Tibial nerve (tissue), 4 donors: ENCODE results near the gene FER.

Source experiments
- EP300 ChIP-seq, 2 donors: sonication (generic); formaldehyde crosslinking; IDR thresholded peaks; one replicate each; pipeline ENCODE4 v1.6.1; 2017; ENCODE audit warnings: antibody characterized with exemption in 2 of 2, mild to moderate bottlenecking in 1 of 2
- POLR2A ChIP-seq, 2 donors: fragments of 450-650 bp; IDR thresholded peaks; one replicate each; pipeline ENCODE4 v1.6.1; 2017; ENCODE audit warnings: antibody characterized with exemption in 2 of 2, mild to moderate bottlenecking in 2 of 2, moderate library complexity in 2 of 2
- TF ChIP-seq, protein P1 (sequence below), 5 experiments: fragments of 200-600 bp in 3 of 5; fragments of 450-650 bp in 2 of 5; sonication (generic) in 3 of 5; IDR thresholded peaks; one replicate each; pipeline ENCODE4 v1.5.1; 2016 to 2019; ENCODE audit warnings: antibody characterized with exemption in 5 of 5, mild to moderate bottlenecking in 3 of 5, moderate library complexity in 2 of 5

DNA sequence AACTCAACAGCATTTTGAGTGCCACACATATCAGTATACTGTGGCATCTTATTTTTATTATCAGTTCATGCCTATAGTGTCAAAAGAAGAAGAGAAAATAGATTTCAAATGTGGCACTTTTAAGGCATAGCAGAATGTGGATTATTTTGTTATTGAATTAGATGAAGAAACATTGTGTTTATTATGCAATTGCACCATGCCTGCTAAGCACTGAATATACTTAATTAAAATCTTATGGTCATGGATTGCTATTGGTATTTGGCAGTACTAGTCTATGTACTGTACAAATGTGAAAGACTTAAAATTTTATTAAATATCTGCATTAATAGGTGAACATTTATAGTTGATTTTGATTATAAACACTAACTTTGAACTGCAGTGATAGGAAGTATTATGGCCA is 128.8 kb downstream of the FER start:
- TF ChIP-seq EP300 (IDR thresholded peaks at IDR 0.05) = no peak
- TF ChIP-seq, protein P1, sequence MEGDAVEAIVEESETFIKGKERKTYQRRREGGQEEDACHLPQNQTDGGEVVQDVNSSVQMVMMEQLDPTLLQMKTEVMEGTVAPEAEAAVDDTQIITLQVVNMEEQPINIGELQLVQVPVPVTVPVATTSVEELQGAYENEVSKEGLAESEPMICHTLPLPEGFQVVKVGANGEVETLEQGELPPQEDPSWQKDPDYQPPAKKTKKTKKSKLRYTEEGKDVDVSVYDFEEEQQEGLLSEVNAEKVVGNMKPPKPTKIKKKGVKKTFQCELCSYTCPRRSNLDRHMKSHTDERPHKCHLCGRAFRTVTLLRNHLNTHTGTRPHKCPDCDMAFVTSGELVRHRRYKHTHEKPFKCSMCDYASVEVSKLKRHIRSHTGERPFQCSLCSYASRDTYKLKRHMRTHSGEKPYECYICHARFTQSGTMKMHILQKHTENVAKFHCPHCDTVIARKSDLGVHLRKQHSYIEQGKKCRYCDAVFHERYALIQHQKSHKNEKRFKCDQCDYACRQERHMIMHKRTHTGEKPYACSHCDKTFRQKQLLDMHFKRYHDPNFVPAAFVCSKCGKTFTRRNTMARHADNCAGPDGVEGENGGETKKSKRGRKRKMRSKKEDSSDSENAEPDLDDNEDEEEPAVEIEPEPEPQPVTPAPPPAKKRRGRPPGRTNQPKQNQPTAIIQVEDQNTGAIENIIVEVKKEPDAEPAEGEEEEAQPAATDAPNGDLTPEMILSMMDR (IDR thresholded peaks at IDR 0.05) = no peak
- TF ChIP-seq POLR2A (IDR thresholded peaks at IDR 0.05) = no peak
